Erythroblast (primary cell): ENCODE measurements around the gene TAS2R10.

Source experiments
- GATA1 ChIP-seq: IDR thresholded peaks from 2 replicates; pipeline ENCODE4 v1.6.1; 2011; ENCODE audit warnings: low read depth, mild to moderate bottlenecking, control low read depth, low read length, moderate library complexity
- POLR2A ChIP-seq: IDR thresholded peaks from 2 replicates; pipeline ENCODE4 v1.6.1; 2011; ENCODE audit warnings: mild to moderate bottlenecking, low read length

- TF ChIP-seq POLR2A (no peak), GATA1 (no peak)
Observed at GRCh38 chr12:10851243-10851858, 25.2 kb upstream of the TAS2R10 start.
